ENCODE results near the gene LRP1.
A peak's percentile ranks its signal among the peaks of the same experiment; 100 is the strongest.

Gene LRP1

GRCh38 chr12:57200497-57200896, 72.2 kb downstream of the LRP1 start:
- DNase-seq (ENCODE audit: low read depth in 1 of 2, low spot score in 1 of 2), result no peak
- Histone ChIP-seq H3K27ac (replicated peaks) (no peak overlapping the region), H3K27me3 (ENCODE audit: insufficient read depth, poor library complexity, severe bottlenecking) (peaks cover 4% of the 10 kb centered on the region), H3K4me3 (replicated peaks; ENCODE audit: insufficient read depth, low read length) (no peak overlapping the region)
- TF ChIP-seq GABPA (IDR thresholded peaks at IDR 0.05; ENCODE audit: low read depth), result no peak
- TF ChIP-seq SPI1 (IDR thresholded peaks at IDR 0.05; ENCODE audit: borderline replicate concordance, low read depth), result no peak
- TF ChIP-seq, protein P1, sequence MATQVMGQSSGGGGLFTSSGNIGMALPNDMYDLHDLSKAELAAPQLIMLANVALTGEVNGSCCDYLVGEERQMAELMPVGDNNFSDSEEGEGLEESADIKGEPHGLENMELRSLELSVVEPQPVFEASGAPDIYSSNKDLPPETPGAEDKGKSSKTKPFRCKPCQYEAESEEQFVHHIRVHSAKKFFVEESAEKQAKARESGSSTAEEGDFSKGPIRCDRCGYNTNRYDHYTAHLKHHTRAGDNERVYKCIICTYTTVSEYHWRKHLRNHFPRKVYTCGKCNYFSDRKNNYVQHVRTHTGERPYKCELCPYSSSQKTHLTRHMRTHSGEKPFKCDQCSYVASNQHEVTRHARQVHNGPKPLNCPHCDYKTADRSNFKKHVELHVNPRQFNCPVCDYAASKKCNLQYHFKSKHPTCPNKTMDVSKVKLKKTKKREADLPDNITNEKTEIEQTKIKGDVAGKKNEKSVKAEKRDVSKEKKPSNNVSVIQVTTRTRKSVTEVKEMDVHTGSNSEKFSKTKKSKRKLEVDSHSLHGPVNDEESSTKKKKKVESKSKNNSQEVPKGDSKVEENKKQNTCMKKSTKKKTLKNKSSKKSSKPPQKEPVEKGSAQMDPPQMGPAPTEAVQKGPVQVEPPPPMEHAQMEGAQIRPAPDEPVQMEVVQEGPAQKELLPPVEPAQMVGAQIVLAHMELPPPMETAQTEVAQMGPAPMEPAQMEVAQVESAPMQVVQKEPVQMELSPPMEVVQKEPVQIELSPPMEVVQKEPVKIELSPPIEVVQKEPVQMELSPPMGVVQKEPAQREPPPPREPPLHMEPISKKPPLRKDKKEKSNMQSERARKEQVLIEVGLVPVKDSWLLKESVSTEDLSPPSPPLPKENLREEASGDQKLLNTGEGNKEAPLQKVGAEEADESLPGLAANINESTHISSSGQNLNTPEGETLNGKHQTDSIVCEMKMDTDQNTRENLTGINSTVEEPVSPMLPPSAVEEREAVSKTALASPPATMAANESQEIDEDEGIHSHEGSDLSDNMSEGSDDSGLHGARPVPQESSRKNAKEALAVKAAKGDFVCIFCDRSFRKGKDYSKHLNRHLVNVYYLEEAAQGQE (IDR thresholded peaks at IDR 0.05; ENCODE audit: insufficient replicate concordance, low read depth), result no peak
- TF ChIP-seq, protein P2, sequence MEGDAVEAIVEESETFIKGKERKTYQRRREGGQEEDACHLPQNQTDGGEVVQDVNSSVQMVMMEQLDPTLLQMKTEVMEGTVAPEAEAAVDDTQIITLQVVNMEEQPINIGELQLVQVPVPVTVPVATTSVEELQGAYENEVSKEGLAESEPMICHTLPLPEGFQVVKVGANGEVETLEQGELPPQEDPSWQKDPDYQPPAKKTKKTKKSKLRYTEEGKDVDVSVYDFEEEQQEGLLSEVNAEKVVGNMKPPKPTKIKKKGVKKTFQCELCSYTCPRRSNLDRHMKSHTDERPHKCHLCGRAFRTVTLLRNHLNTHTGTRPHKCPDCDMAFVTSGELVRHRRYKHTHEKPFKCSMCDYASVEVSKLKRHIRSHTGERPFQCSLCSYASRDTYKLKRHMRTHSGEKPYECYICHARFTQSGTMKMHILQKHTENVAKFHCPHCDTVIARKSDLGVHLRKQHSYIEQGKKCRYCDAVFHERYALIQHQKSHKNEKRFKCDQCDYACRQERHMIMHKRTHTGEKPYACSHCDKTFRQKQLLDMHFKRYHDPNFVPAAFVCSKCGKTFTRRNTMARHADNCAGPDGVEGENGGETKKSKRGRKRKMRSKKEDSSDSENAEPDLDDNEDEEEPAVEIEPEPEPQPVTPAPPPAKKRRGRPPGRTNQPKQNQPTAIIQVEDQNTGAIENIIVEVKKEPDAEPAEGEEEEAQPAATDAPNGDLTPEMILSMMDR (IDR thresholded peaks at IDR 0.05; ENCODE audit: insufficient read depth, low read length), result no peak
- TF ChIP-seq POLR2AphosphoS5 (IDR thresholded peaks at IDR 0.05; ENCODE audit: low read depth), result no peak

DNA sequence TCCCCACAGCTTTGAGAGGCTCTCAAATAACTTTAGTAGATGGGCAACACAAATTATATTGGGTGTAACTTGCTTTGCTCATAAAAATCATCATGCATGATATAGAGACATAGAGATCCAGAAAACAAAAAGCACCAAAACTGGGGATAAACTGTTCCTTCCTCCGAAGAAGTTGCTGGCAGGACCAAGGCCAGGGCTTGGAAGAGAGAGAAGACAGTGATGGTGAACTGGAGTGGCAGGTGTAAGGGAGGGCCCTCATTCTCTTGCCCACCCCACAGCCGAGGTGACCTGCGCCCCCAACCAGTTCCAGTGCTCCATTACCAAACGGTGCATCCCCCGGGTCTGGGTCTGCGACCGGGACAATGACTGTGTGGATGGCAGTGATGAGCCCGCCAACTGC, 72.9 kb downstream of the LRP1 start:
- no peak for DNase-seq (ENCODE audit: low read depth in 1 of 2, low spot score in 1 of 2)
- H3K27me3 ChIP-seq (ENCODE audit: insufficient read depth, poor library complexity, severe bottlenecking), result no peaks in the 10 kb centered on the region
- no peak overlapping the region for H3K27ac ChIP-seq (replicated peaks)
- no peak overlapping the region for H3K4me3 ChIP-seq (replicated peaks; ENCODE audit: insufficient read depth, low read length)
- TF ChIP-seq GABPA (IDR thresholded peaks at IDR 0.05; ENCODE audit: low read depth), result no peak
- TF ChIP-seq, protein P2 (IDR thresholded peaks at IDR 0.05; ENCODE audit: insufficient read depth, low read length), result no peak
- no peak for TF ChIP-seq SPI1 (IDR thresholded peaks at IDR 0.05; ENCODE audit: borderline replicate concordance, low read depth)
- TF ChIP-seq, protein P1 (IDR thresholded peaks at IDR 0.05; ENCODE audit: insufficient replicate concordance, low read depth), result peak; percentile 27

GRCh38 chr12:57201631-57202030, 73.3 kb downstream of the LRP1 start:
- DNase-seq (ENCODE audit: low read depth in 1 of 2, low spot score in 1 of 2), result no peak
- TF ChIP-seq SPI1 (IDR thresholded peaks at IDR 0.05; ENCODE audit: borderline replicate concordance, low read depth) (no peak), POLR2AphosphoS5 (IDR thresholded peaks at IDR 0.05; ENCODE audit: low read depth) (no peak), GABPA (IDR thresholded peaks at IDR 0.05; ENCODE audit: low read depth) (no peak)
- TF ChIP-seq, protein P1 (IDR thresholded peaks at IDR 0.05; ENCODE audit: insufficient replicate concordance, low read depth), result no peak
- TF ChIP-seq, protein P2 (IDR thresholded peaks at IDR 0.05; ENCODE audit: insufficient read depth, low read length), result no peak
- H3K27ac ChIP-seq (replicated peaks), result no peak overlapping the region
- no peak overlapping the region for H3K4me3 ChIP-seq (replicated peaks; ENCODE audit: insufficient read depth, low read length)
- H3K27me3 ChIP-seq (ENCODE audit: insufficient read depth, poor library complexity, severe bottlenecking), result no peaks in the 10 kb centered on the region
